Dermis blood vessel endothelial cell (primary cell): ENCODE measurements around the gene HEATR9. TPM values are rescaled to one million over a fixed set of nuclear protein-coding genes. Genes with fewer than 3 reads are reported as not detected.

ENCODE experiments used
- DNase-seq: peaks from one replicate; pipeline ENCODE4 v3.0.0; 2010
- total RNA-seq: library from RNA; depleted of rRNA; stranded (reverse); fragments of >200 nt; gene quantifications from 2 replicates; pipeline ENCODE4 v1.2.3, GENCODE V29; 2014

HEATR9 gene
- total RNA-seq, 1 donor from 2014 or later: not detected

DNA sequence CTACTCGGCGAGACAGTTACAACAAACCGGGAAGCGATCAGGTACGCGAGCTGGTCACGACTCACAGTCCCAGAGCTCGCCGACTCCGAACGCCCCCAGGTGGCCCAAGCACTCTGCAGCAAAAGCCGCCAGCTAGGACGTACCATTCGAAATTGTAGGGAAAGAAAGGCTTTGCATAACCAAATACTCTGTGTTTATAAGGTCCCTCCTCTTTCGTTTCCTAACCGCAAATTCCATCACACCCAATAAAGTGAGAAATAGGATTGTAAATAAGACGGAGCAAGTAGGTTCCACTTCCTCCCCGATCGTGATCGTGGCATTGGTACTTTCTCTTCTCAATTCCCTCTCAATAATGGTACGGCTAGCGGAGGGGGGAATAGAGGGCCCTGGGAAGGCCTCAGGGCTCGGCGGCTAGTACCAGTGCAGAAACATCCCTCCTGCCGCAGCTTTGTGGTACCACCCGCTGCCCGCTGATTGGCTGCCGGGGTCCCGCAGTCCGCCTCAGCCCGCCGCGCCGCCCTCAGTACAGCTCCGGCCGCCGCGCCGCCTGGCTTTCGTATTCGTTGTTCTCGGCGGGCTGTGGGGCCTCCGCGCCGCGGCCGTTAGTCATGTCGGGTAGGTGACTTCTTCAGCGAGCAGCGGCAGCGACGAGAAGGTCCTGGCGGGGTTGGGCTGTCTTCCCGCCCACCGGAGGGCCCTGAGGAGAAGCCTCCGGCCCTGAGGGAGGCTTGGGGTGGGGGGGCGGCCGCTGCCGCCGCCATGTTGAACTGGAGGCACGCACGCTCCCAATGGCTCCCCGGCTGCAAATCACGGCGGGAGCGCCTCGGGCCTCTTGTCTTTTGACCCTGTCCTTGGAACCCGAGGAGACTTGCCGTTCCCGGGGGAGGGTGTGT is 59.5 kb downstream of the HEATR9 start, which contains the start of gene TAF15:
TAF15 (plus strand) TSS at position 523 of the 893 bp plus-strand sequence; CDS start at position 609, 86 bp downstream.
- peak; percentile 99 for DNase-seq

DNA sequence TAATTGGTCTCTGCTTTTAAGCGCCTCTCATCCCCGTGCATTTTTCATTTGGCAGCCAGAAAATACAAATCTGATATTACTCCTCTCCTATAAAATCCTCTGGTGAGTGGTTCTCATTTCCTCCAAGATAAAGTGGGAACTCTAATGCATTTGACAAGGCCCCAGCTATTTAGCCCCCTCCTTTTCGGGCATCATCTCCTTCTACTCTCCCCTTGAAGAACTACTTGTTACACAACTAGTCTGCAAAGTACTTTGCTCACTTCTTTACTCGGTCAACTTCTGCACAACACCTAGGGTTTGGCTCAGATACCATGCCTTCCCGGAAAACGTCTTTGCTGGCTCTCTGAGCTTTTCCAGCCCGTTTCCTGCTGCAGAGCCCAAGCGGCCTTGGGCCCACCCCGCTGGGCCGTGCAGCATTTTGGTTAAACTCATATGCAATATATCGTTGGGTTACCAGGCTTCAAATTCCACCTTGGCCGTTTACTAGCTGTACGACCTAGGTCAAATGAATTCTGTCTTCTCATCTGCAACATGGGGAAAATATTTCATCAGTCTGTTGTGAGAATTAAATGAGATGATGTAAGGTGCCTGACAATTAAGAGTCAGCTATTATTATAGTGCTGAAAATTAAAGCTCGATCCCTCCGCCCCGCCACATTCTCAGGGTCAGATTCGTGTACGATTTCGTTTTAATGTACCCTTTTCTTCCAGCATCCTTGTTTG is 60.3 kb downstream of the HEATR9 start:
- peak; percentile 26 for DNase-seq

DNA sequence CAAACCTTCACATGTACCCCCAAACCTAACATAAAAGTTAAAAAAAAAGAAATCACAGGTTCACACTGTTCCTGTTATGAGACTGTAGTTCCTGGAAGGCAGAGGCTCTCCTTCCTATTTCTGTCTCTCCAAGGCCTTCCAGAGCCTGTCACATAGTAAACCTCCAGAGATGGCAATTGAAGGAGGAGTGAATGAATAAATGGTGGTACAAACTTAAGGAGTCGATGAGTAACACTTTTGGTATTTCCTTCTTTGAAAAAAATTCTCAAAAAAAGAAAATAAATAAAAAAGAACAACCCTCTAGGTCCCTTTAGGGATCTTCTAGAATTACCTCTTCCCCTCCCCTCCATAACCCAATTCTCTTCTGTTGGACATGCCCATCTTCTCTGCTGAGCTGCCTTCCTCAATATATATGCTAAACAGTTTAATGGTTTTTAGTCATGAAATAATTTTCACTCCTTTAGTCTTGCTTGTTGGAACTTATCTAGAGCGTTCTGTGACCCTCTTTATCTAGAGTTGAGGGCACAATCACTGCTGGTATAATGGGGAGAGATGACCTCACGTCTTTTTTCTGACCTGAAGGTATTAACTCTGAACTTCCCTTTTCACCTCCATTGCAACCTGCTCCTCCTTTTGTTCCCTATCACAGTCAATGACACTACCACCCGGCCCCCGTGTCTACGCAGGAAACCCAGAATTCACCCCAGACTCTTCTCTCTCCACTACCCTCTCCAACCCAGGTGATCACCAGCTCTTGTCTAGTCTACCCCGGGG is 61.1 kb downstream of the HEATR9 start:
- DNase-seq: peak; percentile 28

Other genes with a start within 250 kb of the HEATR9 start
- under 0.01 and 0.09 TPM in 2 replicates for gene RASL10B, start 137.3 kb downstream of the HEATR9 start, total RNA-seq
- 0.05 and 0.17 TPM in 2 replicates for gene GAS2L2, start 115.7 kb downstream of the HEATR9 start, total RNA-seq
- gene C17orf50, start 108.0 kb downstream of the HEATR9 start, total RNA-seq: not detected in 2 replicates
- 14.1 and 38.1 TPM in 2 replicates for gene MMP28, start 73.2 kb downstream of the HEATR9 start, total RNA-seq
- gene TAF15, start 59.4 kb downstream of the HEATR9 start, total RNA-seq: 68.1 and 115 TPM in 2 replicates
- 0.17 TPM in 1 of 2 replicates, not detected in the other for gene CCL5, start 11.5 kb upstream of the HEATR9 start, total RNA-seq
- 0.47 and 1.0 TPM in 2 replicates for gene RDM1, start 61.9 kb upstream of the HEATR9 start, total RNA-seq
- not detected in 2 replicates for gene LYZL6, start 74.8 kb upstream of the HEATR9 start, total RNA-seq
- 0.37 and 0.68 TPM in 2 replicates for gene CCL16, start 112.6 kb upstream of the HEATR9 start, total RNA-seq
- 14.2 and 24.2 TPM in 2 replicates for gene CCL14, start 117.8 kb upstream of the HEATR9 start, total RNA-seq
- gene CCL15, start 132.7 kb upstream of the HEATR9 start, total RNA-seq: not detected in 2 replicates
- 2.2 and 7.5 TPM in 2 replicates for gene CCL23, start 149.1 kb upstream of the HEATR9 start, total RNA-seq
- gene CCL18, start 195.4 kb upstream of the HEATR9 start, total RNA-seq: not detected in 2 replicates
- gene CCL3, start 221.3 kb upstream of the HEATR9 start, total RNA-seq: not detected in 2 replicates
- gene CCL4, start 234.9 kb upstream of the HEATR9 start, total RNA-seq: not detected in 2 replicates